Epidermal melanocyte (primary cell): Measurements from ENCODE around the gene PRDM16.

ENCODE experiments used
- DNase-seq: peaks from one replicate; pipeline ENCODE4 v3.0.0; 2011; ENCODE audit warnings: low spot score; ENCODE audit not compliant: insufficient read length

Gene PRDM16

DNA sequence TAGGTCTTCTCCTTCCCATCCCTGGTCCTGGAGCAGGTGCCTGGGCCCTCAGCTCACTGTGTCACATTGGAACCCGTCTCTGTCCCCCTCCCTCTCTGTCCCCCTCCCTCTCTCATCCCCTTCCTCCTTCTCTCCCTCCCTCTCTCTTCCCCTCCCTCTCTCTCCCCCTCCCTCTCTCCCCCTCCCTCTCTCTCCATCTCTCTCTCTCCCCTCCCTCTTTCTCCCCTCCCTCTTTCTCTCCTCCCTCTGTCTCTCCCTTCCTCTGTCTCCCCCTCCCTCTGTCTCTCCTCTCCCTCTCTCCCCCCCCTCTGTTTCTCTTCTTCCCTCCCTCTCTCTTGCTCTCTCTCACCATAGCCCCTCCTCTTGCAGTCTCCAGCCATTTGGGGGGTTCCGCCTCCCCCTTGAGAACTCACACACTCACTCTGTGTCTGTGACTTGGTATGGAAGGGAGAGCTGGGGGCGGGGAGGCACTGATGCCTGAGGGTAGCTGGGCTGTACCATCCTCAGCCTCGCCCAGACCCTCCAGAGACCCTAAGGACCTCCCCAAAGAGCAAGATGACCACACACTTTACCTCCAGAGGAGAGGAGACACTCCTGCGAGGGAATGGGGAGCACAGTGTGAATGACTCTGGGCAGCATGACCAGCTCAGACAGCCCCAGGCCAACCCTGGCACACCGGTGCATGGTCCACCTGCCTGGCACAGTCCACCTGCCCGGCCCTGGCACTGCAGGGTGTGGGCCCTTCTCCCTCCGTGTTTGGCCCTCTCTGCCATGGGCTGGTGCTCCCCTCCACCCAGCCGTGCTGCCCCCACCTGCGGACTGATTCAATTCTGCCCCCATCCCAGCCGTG is 282.7 kb downstream of the PRDM16 start:
- no peak for DNase-seq

GRCh38 chr1:3352299-3352951 is 283.4 kb downstream of the PRDM16 start:
- no peak for DNase-seq

DNA sequence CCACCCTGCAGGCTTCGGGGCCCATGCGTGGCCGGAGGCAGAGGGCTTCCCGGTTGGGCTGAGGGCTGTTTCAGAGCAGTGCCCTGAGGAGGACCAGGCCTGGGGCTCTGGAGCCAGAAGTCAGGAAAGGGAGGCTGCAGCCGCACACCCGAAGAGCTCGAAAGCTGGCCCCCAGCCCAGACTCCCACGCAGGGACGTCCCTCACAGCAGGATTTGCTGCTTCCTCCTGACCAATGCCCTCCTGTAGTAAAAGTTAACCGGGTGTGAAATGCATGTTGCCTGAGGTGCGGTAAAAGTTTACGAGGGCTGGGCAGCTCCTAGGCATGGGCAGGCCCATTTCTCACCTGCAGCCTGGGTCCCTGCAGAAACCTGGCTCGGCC is 283.9 kb downstream of the PRDM16 start:
- DNase-seq, result no peak

- no peak for DNase-seq
Observed at GRCh38 chr1:3353876-3354275, 284.9 kb downstream of the PRDM16 start.

DNA sequence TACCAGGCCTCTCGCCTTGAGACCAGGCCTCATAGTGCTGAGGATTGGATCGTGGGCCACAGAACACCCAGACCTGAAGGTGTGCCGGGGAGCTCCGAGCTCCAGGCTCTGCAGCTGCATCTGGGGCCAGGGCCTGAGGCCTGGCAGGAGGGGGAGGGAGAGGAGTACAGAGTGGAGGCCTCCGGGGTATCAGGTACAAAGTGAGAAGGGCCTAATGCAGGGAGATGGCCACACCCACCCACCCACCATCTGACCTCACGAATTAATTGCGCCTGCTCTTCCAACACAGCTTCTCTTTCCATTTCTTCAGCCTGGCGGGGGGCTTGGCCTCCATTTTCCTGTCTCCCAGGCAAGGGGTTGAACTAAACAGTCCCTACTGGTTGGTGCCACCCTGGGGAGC is 286.1 kb downstream of the PRDM16 start:
- no peak for DNase-seq

DNA sequence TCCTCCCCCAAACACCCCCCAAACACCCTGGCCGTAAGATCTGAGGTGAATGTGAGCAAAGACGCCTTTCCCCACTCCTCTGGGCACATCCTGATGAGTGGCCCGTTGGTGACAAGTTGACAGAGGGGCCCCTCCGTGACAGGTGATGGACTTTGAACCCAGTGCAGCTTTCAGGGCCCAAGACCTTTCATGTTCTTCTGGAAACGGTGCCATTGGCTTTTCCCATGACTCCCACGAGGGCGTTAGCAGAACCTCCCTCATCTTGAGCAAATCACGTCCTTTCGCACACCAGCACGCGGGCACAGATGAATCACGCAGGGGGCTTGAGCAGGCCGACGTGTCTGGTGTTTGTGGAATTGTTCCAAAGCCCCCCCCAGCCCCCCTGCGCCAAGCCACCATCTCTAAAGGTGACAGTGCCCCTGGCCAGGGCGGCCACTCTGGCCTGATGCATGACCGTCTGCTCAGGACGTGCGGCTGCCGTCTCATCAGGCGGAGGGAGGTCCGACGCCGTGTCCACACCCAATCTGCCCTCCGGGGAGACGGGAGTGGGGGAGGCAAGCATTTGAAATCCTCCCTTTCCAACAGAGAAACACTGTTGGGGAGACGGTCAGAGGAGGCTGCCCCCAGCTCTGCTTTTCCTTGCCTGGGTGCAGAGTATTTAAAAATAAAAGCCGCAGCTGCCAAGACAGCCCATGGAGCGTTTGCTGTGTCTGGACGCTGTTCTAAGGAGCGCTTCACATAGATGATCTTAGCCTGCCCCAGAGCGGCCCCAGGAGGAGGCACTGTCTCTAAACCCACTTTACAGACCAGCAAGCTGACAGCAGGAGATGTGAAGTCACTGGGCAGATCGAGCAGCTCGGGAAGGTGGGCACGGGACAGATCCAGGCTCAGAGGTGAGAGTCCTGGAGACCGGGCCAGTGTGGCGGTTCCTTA is 287.2 kb downstream of the PRDM16 start:
- DNase-seq, result no peak

DNA sequence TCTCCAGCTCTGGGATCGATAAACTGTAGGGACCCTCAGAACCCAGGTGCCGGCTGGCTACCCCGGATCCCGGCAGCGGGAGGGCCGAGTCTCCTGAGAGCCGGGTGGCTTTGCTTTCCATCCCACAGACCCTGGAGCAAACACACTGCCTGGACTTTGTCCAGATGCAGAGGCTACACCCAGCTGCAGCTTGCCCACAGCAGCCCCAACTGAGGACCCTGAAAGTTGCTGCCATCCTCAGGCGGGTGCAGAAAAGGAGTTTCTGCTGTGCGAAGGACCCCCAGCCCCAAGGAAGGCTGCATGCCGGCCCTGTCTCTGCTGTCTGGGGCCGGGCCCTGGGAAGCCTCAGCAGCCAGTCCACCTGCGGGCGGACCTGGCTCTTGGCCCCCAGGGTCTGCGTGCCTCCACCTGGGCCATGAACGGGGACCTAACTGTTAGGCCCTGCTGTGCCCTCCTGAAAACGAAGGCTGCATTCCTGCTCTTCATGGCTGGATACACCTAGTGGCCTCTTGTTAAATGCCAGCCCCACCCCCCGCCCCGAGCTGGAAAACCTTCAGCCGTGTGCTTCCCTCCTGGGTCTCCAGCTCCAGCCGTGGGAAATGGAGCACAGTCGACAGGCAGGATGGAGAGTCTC is 287.9 kb downstream of the PRDM16 start:
- no peak for DNase-seq

DNA sequence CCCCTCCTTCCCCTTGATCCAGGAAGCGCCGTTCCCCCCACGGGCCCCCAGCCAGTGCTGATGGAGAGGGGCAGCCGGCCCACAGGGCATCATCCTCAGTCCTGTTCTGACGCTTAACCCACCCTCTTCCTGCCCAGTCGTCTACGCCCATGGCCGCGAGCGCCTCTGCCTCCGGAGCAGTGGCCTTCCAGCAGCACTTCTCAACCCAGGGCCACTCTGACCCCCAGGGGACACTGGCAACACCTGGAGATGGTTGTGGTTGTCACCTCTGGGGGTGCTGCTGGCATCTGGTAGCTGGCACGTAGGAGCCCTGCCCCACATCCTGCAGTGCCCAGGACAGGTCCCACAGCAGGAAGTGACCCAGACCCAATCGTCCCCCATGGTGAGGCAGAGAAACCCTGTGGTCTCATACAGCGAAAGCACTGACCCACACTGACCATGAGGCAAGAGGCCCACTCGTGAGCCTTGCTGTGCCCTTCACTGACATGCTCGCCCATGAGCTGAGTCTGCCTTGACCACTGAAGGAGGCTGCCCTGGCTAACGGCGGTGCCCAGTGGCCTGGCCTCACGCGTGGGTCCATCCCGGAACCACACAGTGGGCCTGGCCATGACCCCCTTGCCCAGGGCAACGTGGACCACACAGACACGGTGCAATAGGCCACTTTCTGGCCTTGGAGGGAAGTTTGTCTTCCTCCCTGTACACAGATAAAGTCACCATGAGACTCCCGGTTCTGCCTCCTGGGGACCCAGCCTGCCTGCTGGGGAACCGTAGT is 288.7 kb downstream of the PRDM16 start:
- DNase-seq, result no peak

- DNase-seq, result no peak
Observed at GRCh38 chr1:3359351-3359750, 290.3 kb downstream of the PRDM16 start.

DNA sequence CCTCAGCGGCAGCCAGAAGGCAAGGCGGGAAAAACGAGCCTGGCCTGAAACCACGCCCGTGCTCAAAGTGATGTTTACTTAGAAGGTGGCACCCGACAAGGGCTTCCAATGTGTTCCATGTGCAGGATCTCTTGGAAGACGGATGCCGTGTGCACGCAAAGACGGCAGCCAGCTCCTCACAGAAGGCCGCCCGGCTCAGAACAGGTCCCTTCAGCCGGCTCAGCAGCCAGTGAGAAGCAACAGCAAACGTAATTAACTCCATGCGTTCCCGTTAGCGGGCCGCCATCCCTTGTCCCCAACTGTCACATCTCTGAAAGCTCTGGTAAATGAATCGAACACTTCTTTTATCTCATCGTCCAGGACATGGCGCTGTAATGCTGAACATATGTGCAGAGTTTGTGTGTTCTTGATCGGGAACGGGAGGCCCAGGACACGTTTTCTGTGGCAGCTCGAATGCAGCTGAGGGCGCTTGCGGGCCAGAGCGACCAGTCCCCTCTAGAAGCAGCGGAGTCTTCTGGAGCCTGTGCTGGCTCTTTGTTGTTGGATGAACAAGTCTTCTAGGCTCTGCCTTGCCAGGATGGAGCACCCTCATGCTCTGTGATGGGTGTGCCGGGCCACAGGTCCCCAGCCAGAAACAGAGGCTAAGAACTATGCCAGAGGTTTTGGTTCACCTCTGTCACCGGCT is 290.9 kb downstream of the PRDM16 start:
- DNase-seq, result no peak

DNA sequence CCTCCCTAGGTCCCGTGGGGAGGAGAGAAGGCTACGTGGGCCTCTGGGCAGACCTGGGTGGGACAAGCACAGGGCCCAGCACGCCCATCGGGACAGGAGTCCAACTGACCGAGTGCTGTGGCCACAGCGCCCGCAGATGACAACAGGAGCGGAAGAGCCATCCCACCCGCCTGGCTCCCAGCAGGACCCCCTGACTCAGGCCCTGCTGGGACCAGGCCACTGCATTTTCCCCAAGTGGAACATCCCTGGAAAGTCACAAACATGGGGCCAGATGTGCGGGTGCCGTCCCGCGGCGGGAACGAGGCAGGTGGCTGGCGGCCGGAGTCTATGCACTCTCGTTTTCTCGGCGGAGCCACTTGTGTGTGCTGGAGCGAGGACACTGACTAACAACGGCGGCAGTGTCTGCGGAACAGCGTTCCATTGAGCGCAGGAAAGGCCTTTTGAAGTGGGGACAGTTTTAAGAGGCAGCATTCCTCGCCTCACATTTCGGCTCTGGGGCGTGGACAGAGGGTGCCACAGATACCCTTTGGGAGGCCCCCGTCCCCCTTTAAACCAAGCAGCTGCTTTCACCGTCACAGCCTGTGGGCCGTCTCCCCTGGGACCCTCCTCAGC is 291.7 kb downstream of the PRDM16 start:
- DNase-seq, result no peak

- DNase-seq, result no peak
Observed at GRCh38 chr1:3363023-3363422, 294.0 kb downstream of the PRDM16 start.

- DNase-seq, result no peak
Observed at GRCh38 chr1:3363756-3364155, 294.8 kb downstream of the PRDM16 start.

- no peak for DNase-seq
Observed at GRCh38 chr1:3364551-3364950, 295.5 kb downstream of the PRDM16 start.

GRCh38 chr1:3364983-3365382 is 296.0 kb downstream of the PRDM16 start:
- no peak for DNase-seq

DNA sequence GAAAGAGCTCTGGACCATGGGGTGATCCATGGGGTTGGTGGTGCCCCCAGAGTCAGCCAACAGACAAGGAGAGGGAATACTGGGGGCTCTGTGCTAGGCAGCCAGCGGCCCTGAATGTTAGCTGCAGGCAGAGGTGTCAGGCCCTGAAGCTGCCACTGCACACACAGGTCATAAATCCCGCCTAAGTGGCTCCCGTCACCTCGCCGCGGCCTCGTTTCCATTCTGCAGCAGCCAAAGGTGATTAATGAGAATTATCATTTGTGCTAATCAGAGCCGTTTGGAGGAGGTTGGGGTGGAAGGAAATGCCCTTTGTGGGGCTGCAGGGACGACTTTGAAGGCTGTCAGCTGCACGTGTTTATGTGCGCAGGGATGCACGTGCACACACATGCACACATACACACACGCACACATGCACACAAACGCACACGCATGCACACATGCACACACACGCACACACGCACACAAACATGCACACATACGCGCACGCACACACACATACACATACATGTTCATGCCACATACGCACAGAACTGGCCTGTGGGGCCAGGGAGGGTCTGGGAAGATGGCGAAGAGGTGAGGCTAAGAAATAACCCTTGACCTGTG is 296.6 kb downstream of the PRDM16 start:
- no peak for DNase-seq

DNA sequence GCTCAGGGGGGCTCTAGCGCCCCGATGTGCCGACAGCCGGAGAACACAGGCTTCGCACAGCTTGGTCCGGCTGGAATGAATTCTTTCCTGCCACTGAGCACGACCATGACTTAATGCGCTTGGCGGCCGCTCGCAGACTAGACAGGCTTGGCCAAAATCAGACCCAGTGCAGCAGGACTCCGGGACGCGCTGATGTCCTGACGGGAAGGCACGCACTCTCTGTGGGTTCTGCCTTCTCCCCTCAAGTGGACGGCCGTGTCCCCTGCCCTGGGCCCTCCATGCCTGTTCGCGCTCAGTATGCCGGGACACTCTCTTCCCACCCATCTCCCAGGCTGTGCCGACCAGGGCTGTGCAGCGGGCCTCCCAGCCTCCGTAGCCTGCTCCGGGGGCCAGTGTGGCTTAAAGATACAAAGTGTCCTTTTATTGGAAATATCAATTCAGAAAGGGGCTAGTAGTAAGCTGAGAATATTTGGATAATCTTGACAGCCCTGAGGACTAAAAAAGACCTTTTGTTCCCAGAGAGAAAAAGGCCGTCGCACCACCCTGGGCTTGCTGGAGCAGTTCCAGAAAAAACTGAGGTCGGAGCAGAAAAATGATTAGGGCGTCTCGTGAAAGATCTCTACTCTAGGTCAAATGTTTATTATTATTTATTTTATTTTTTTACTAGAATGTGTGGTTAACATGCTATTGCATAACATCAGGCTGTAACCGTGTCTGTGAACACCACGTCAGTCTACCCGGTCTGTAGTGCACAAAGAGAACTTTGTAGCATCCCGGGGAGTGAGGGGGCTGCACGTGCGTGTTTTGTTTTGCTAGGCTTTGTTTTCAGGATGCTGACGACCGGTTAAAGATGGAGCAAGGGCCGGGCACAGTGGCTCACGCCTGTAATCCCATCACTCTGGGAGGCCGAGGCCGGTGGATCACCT is 297.4 kb downstream of the PRDM16 start:
- DNase-seq, result peak; percentile 44

- no peak for DNase-seq
Observed at GRCh38 chr1:3367376-3367775, 298.4 kb downstream of the PRDM16 start.
